ENCODE measurements around the gene MDN1. TPM values are rescaled to one million over a fixed set of nuclear protein-coding genes. Genes with fewer than 3 reads are reported as not detected.

Gene MDN1
- total and polyA plus RNA-seq, 2 of the 8 experiments (the other 6 are each of a cell fraction or from before 2014, with no cell fraction given): 53.5 to 179 TPM

DNA sequence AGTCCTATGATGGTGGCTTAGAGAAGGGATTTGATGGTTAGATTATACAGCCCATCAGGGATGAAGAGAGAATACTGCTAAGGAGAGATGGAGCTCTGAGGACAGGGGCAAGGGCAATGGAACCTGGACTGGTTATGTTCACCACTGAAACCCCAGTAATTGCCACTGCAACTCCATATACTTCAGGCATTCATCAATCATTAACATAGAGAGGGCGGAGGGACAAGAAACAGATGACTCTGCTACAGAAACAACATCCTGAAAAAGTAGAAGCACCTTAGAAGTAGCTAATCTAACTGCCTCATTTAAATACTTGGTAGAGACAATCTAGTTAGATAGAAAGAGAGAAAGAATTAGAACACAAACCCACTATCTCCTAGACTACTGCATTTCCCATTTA lies 89.8 kb downstream of the MDN1 start (continued):
- TF ChIP-seq HDAC6 (IDR thresholded peaks at IDR 0.05; ENCODE audit: low read depth, low read length) (no peak), JUND (IDR thresholded peaks at IDR 0.05; ENCODE audit: low read length) (no peak), KDM5A (IDR thresholded peaks at IDR 0.05; ENCODE audit: low read length) (no peak), RBBP5 (IDR thresholded peaks at IDR 0.05; ENCODE audit: borderline replicate concordance, low read depth, low read length) (no peak), ATF3 (IDR thresholded peaks at IDR 0.05; ENCODE audit: insufficient read depth, low read depth, low read length) (no peak), POLR2AphosphoS5 (IDR thresholded peaks at IDR 0.05; ENCODE audit: low read depth, low read length) (no peak)
